Stimulated activated CD8-positive, alpha-beta memory T cell treated with anti-CD3 and anti-CD28 coated beads, Interleukin-7, amount 100 ng/mL, for 24 hours (primary cell): ENCODE measurements around the gene HPN.
A peak's percentile ranks its signal among the peaks of the same experiment; 100 is the strongest.
"Not testable (repeated sequence)": the region's sequence is repeated elsewhere in the genome, so short reads cannot be mapped to it uniquely, and the experiment has no call there.

Source experiments
- DNase-seq: peaks from one replicate; pipeline ENCODE4 v3.0.0-alpha.2; 2020; ENCODE audit warnings: low read depth

The HPN gene

GRCh38 chr19:35084509-35084762, 42.9 kb downstream of the HPN start:
- no peak for DNase-seq

DNA sequence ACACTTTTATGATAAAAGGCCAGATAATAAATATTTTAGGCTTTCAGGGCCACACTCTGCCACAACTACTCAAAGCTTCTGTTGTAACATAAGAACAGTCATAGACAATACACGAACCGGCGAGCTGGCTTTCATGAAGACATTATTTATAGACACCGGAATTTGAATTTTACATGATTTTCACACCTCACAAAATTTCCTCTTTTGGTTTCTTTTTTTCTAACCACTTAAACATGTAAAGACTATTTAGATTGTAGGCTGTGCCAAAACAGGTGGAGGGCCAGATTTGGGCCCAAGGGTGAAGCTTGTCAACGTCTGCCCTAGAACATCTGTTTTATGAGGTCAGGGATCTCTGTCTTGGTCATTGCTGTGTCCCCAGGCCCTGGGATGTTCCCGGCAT, 44.4 kb downstream of the HPN start:
- DNase-seq: no peak

GRCh38 chr19:35086455-35086854, 44.9 kb downstream of the HPN start:
- no peak for DNase-seq

GRCh38 chr19:35087393-35087792, 45.9 kb downstream of the HPN start:
- no peak for DNase-seq

- DNase-seq: no peak
These were observed 46.8 kb downstream of the HPN start for GRCh38 chr19:35088131-35088913.

DNA sequence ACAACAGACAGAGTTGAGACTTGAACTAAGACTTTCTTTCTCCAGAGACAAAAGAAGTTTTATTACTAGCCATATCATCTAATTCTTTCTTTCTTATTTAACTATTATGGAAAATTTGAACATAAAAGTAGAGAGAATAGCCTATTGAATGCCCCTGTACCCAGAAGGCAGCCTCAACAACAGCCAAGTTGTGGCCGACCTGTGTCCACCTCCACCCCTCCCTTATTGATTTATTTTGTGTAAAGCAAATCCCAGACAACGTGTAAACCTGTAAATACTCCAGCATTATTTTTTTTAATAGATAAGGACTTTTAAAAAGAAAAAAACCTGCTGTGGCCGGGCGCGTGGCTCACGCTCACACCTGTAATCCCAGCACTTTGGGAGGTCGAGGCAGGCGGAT, 48.0 kb downstream of the HPN start:
- no peak for DNase-seq

DNA sequence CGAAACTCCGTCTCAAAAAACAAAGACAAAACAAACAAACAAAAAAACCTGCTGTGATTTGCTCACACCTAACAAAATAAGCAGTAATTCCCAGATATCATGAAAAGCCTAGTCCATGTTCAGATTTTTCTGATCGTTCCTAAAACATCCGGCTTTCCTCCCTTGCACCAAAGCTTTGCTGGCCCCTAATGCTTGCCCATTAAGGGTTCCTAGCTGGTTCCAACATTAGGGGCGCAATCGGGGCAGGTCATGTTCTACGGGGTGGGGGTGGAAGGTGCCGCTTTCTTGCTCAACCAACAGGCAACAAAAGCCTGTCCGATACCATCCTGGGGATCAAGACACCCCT, 48.6 kb downstream of the HPN start:
- no peak for DNase-seq

GRCh38 chr19:35090506-35091214, 49.1 kb downstream of the HPN start:
- peak; percentile 4 for DNase-seq

DNA sequence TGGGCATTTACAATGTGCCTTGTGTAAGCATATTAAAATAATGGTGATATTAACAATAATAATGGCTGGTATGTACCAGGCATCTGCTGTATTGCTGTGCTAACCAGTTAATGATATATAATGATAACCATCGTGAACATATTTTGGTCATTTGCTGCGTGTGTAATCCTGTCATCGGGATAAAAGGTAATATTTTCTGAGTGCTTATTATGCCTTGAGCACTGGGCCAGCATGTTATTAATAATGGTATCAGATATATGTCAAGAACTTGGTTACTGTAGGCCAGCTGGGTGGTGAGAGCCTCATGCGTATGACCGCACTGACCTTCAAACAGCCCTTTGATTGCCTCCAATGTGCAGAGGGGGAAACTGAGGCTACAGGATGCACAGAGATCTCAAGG, 51.9 kb downstream of the HPN start:
- no peak for DNase-seq

- no peak for DNase-seq
These were observed 52.6 kb downstream of the HPN start for GRCh38 chr19:35093941-35094647.

- no peak for DNase-seq
These were observed 53.1 kb downstream of the HPN start for GRCh38 chr19:35094656-35095055.

DNA sequence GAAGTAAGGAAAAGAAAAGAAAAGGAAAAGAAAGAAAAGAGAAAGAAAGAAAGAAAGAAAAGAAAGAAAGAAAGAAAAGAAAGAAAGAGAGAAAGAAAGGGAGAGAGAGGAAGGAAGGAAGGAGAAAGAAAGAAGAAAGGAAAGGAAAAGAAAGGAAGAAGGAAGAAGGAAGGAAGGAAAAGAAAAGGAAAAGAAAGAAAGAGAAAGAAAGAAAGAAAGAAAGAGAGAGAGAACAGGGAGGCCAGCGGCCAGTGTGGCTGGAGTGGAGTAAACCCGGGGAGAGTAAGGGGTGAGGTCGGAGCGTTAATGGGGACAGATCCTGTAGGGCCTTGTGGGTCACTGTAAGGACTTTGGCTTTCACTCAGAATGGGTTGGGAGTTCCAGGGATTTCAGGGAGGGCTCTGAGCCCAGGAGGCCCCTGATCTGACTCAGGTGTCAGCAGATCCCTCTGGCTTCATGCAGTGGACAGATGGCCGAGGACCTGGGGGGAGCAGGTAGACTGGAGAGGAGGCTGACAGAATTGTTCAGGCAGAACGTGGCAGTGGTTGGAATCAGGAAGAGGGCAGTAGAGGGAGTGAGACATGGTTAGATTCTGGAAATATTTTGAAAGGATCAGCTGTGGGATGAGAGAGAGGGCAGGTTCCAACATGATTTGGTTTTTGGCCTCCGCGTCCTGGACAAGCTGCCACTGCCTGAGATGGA, 54.3 kb downstream of the HPN start:
- no peak for DNase-seq

GRCh38 chr19:35098413-35099049, 57.0 kb downstream of the HPN start:
- DNase-seq: no peak

GRCh38 chr19:35099155-35099896, 57.8 kb downstream of the HPN start:
- DNase-seq: no peak

GRCh38 chr19:35099897-35100275, 58.4 kb downstream of the HPN start:
- no peak for DNase-seq

GRCh38 chr19:35100588-35101533, 59.3 kb downstream of the HPN start:
- no peak for DNase-seq

GRCh38 chr19:35101949-35102348, 60.4 kb downstream of the HPN start:
- DNase-seq: not testable (repeated sequence)

GRCh38 chr19:35103614-35104013, 62.1 kb downstream of the HPN start:
- not testable (repeated sequence) for DNase-seq

- DNase-seq: no peak
These were observed 62.8 kb downstream of the HPN start for GRCh38 chr19:35104361-35104760.

GRCh38 chr19:35105047-35105410, 63.5 kb downstream of the HPN start:
- no peak for DNase-seq
